OCI-LY1 (cell line): ENCODE results near the gene CNTN5.

Source experiments
- CTCF ChIP-seq: fragments of 200-600 bp; sonication (generic), shearing (Covaris generic); IDR thresholded peaks from 2 replicates; pipeline ENCODE4 v1.5.1; 2017; ENCODE audit warnings: mild to moderate bottlenecking, antibody characterized with exemption, low read length, moderate library complexity, mixed read lengths
- EZH2 ChIP-seq: fragments of 200-600 bp; sonication (generic), shearing (Covaris generic); IDR thresholded peaks from 2 replicates; pipeline ENCODE4 v1.8.0; 2017; ENCODE audit warnings: borderline replicate concordance, mixed run types, mild to moderate bottlenecking, antibody characterized with exemption, low read length, moderate library complexity, mixed read lengths

DNA sequence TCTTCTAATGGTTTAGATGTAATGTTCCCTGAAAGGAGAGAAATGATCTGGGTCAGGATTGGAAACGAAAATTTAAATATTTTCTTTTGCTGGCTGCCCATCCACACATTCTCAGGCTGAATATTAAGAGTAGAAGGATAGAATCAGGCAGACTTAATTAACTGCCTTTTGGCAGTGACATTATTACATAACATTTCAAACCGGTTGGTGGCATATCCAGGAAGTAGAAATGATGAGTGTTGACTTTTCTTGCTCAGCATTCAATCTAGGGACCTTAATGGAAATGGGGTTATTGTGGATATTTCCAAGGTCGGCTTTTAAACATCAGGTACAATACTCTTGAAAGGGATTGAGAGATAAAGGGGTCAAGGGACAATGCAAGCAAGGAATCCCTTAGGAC is 989.0 kb downstream of the CNTN5 start:
- TF ChIP-seq CTCF (no peak), EZH2 (no peak)
